Ovary (tissue), 3 donors: ENCODE measurements around the gene OLFML2B.

Experiments used
- CTCF ChIP-seq, 3 donors: fragments of 450-650 bp in 2 of 3; fragments of 200-600 bp in 1 of 3; IDR thresholded peaks; one replicate each; pipeline versions ENCODE4 v1.5.1 to v1.8.0; 2016 to 2022; ENCODE audit warnings: antibody characterized with exemption in 3 of 3, mild to moderate bottlenecking in 1 of 3
- EP300 ChIP-seq: sonication (generic); formaldehyde crosslinking; IDR thresholded peaks from one replicate; pipeline ENCODE4 v1.6.1; 2017; ENCODE audit warnings: antibody characterized with exemption
- POLR2A ChIP-seq: fragments of 450-650 bp; IDR thresholded peaks from one replicate; pipeline ENCODE4 v1.6.1; 2017; ENCODE audit warnings: antibody characterized with exemption, mild to moderate bottlenecking, moderate library complexity
- donor health status: DM: no; HTN: no; CAD: no.

DNA sequence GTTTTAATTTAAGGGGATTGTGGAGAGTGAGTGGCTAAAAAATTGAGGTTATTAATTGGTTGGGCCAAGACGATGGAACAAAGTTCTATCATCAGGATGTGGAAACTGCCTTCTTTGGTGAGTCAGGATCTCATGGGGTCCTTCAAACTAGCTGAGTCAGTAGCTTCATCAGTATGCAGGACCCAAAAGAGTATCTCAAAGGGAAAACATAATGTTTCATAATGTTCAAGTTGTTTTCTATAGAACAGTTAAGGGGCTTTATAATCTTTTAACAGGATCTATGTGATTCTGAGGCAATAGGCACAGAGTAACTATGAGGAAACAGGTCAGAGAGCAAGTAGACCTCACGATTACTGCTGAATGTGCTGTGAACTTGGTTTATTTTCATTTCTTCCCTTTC lies 3.2 kb upstream of the OLFML2B start:
- TF ChIP-seq CTCF (IDR thresholded peaks at IDR 0.05) = no peak
- TF ChIP-seq POLR2A = no peak
- no peak for TF ChIP-seq EP300
